ENCODE measurements around the gene C7orf57.
A peak's percentile ranks its signal among the peaks of the same experiment; 100 is the strongest.
"Not testable (repeated sequence)": the region's sequence is repeated elsewhere in the genome, so short reads cannot be mapped to it uniquely, and the experiment has no call there.

The C7orf57 gene

GRCh38 chr7:48035967-48036478 is 680 bp downstream of the C7orf57 start:
- no peak for DNase-seq (ENCODE audit: low read depth)

- no peak for DNase-seq (ENCODE audit: low read depth)
These were observed 3.6 kb downstream of the C7orf57 start for GRCh38 chr7:48038815-48039506.

DNA sequence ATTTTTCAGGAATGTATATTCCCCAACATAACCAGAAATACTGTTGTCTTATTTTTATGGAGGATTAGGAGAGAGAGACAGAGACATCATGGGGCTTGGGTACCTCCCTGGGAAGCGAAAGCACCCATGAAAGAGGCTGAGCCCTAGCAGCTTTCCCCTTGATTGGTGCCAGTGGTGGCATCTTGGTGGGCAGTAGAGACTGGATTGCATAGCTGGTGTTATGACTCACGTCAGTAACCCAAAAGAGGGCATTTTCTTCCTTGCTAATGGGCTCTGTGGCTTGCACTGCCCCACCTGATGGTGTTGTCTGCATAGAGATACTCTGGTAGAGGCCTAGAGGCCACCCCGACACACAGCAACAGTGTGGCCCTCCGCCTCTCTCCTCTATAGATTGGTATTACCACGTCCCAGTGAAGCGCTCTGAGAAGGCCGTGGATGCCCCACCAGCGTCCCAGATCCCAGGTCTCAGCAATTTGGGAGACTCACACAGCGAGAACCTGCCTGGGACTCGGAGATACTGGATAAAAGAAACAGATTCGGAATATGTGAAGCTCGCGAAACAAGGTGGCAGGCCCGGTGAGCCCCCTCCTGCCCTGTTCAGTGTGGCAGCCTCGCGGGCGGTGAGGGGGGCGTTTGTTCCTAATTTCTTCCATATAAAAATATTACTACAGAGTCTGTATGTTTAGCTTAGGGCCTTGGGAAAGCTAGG is 5.8 kb downstream of the C7orf57 start:
- no peak for DNase-seq (ENCODE audit: low read depth)

GRCh38 chr7:48041653-48041970 is 6.3 kb downstream of the C7orf57 start:
- no peak for DNase-seq (ENCODE audit: low read depth)

DNA sequence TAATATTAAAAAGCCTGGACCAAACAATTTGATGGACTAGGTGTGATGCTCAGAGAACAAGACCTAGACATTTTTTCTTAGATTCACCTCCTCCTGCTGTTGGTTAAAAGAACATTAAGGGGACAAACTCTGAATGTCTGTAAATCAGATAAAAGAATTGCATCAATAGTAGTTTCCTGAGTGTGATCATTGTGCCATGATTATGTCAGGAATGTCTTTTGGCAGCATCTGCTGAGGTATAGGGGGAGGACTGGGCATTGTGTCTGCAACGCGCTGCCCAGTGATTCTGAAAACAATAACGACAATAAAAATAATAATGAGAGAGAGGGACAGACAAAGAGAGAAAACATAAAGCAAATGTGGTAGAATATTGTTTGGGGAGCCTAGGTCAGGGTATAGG is 6.9 kb downstream of the C7orf57 start:
- DNase-seq (ENCODE audit: low read depth): no peak

DNA sequence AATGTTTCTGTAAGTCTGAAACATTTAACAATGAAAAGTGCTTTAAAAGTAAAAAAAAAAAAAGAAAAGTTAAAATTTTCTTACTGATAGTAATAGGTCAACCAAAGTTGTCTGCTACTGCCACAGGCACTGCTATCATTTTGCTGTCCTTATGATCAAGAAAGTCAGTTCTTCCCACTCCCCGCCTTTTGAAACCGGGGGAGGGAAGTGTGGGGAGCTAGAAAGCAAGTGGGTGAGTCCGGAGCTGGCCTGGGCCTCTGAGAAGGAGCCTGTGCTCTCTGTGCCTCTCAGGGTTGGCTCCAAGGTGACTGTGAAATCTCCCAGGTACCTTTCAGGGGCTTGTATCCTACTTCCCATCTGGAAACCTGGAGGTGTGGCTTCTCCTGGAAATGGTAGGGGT is 7.3 kb downstream of the C7orf57 start:
- DNase-seq (ENCODE audit: low read depth): no peak

- no peak for DNase-seq (ENCODE audit: low read depth)
These were observed 9.9 kb downstream of the C7orf57 start for GRCh38 chr7:48045195-48045765.

- no peak for DNase-seq (ENCODE audit: low read depth)
These were observed 11.1 kb downstream of the C7orf57 start for GRCh38 chr7:48046458-48046857.

GRCh38 chr7:48048113-48048512 is 12.8 kb downstream of the C7orf57 start:
- no peak for DNase-seq (ENCODE audit: low read depth)

DNA sequence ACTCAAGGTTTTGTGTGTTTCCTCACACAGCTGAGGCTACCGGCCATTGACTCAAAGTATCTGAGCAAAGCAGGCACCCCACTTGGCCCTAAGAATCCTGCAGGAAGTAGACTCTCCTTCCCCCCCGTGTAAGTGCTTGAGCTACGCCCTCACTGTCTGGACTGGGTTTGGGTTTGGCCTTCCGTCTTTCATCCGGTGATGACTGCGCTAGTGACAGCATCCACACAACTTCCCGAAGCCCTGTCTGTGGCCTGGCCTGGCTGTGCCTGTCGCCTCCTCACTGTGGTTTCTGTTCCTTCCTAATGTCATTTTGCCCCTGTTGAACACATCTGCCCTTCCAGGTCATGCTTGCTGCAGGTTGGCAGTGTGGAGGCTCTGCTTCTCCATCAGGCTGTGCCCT is 14.5 kb downstream of the C7orf57 start:
- DNase-seq (ENCODE audit: low read depth): no peak

GRCh38 chr7:48052748-48053147 is 17.4 kb downstream of the C7orf57 start:
- no peak for DNase-seq (ENCODE audit: low read depth)

GRCh38 chr7:48053736-48054135 is 18.4 kb downstream of the C7orf57 start:
- no peak for DNase-seq (ENCODE audit: low read depth)

- no peak for DNase-seq (ENCODE audit: low read depth)
These were observed 23.6 kb downstream of the C7orf57 start for GRCh38 chr7:48058990-48059389.

- DNase-seq (ENCODE audit: low read depth): no peak
These were observed 24.4 kb downstream of the C7orf57 start for GRCh38 chr7:48059706-48060105.

GRCh38 chr7:48063985-48064384 is 28.6 kb downstream of the C7orf57 start:
- DNase-seq (ENCODE audit: low read depth): no peak

DNA sequence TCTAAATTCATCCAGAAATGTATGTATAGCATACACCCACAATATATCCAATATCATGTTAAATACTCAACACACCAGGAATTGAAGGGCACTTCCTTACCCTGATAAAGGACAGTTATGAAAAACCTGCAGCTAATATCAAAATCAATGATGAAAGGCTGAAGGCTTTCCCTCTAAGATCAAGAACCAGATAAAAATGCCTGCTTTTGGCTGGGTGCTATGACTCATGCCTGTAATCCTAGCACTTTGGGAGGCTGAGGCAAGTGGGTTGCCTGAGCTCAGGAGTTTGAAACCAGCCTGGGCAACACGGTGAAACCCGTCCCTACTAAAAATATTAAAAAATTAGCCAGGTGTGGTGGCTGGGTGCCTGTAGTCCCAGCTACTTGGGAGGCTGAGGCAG is 32.1 kb downstream of the C7orf57 start:
- no peak for DNase-seq (ENCODE audit: low read depth)

DNA sequence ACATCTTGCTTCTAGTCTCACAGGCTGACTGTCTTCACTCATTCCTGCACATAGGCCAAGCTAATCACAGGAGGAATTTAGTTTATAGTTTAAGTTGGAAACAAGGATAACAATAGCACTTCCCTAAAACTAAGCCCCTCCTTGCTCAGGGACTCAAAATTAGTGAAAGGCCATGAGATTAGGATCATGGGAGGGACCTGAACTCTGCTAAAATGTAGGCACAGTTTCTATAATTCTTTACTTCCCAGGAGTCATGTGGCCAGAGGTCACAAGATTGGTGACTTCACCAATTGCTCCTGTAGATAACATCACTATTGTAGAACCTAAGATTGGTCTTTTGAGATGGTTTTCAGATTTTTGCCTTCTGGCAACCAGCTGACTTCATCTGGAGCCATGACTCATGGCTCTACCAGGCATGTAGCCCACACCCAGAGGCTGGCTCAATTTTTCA is 38.9 kb downstream of the C7orf57 start:
- no peak for DNase-seq (ENCODE audit: low read depth)

DNA sequence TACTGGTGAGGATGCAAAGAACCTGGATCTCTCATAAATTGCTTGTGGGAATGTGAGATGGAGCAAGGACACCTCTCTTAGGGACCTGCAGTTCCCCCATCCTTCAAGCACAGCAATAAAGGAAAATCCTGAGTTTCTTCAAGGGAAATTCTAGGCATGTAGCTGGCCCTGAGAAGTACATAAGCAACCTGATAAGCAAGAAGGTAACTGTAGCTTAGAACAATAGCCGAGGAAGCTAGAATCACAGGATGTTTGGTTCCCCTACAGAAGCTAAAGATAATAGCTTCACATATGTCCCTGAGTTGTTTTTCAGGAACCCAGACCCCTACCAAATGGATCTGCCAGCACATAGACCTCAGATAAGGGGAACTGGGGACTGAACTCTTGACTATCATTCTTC is 42.1 kb downstream of the C7orf57 start:
- no peak for DNase-seq (ENCODE audit: low read depth)

DNA sequence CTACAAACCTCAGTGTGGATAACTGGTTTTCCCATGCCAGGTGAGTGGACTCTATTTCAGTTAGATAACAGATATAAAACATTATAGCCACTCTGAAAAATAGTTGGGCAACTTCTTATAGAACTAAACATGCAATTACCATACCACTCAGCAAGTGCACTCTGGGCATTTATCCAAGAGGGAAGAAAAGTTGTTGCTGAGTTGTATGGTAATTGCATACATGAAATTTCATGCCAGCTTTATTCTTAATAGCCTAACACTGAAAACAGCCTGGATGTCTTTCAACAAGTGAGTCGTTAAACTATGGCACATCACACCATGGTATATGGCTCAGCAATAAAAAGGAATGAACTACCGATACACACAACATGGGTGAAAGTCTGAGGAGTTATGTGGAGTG is 43.1 kb downstream of the C7orf57 start:
- DNase-seq (ENCODE audit: low read depth): no peak

GRCh38 chr7:48082378-48082777 is 47.0 kb downstream of the C7orf57 start:
- DNase-seq (ENCODE audit: low read depth): not testable (repeated sequence)

DNA sequence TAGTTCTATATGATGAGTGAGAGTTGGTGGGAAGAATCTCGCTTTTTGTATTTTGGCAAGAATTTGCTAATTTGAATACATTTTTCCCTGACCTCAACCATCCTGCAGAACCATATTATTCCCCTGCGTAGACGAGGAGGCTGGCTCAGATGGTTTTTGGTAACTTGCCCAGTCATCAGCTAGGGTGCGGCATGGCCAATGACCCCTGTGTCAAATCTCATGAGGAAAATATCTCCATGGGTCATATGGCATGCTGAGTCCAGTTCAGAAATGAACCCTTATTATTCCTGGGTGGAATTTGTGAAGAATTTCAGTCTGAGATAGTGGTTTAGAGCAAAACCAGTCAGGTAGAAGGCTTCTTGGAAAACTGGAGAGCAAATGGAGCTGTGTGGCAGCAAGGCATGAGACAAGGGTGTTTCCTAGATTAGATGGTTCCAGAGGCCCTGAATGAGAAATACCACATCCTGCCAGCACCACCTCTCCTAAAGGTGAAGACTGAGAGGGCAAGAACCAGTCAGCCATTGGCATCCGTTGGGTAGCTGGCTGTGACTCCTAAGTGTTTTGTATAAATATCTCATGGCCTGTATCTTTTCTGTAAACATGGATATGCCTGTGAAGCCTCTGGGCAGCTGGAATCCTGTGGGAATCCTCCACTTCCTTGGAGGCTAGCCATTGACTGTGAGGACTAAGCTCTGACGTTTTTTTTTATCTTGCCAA is 47.9 kb downstream of the C7orf57 start:
- DNase-seq (ENCODE audit: low read depth): no peak

GRCh38 chr7:48084727-48085432 is 49.5 kb downstream of the C7orf57 start:
- DNase-seq (ENCODE audit: low read depth): peak; percentile 50

Measured in activated T-cell treated with anti-CD3 and anti-CD28 coated beads for 1 hour (primary cell).